ENCODE results near the gene EDN2. TPM values are rescaled to one million over a fixed set of nuclear protein-coding genes. Genes with fewer than 3 reads are reported as not detected.

Gene EDN2
- polyA plus RNA-seq, 1 experiment: 0.19 TPM

GRCh38 chr1:41490911-41491310, 6.4 kb upstream of the EDN2 start:
- ChIA-PET POLR2A (interaction anchor here (0.6 kb wide), 1 partner anchor 33 kb away, joined by 3 read pairs; no protein-coding TSS in a partner anchor), CTCF (interaction anchor here (0.6 to 1.3 kb wide), 2 partner anchors 25 to 165 kb away, joined by 3 read pairs; no protein-coding TSS in a partner anchor)
- no peak overlapping the region for H3K4me3 ChIP-seq (ENCODE audit: low read depth, low read length)
- H3K9me3 ChIP-seq (ENCODE audit: control insufficient read depth, insufficient read depth, low read length): no peaks in the 10 kb centered on the region; the same call in 1 of the 2 replicates
- H3K27ac ChIP-seq (ENCODE audit: low read depth, low read length): no peak overlapping the region
- H3K27me3 ChIP-seq (ENCODE audit: control insufficient read depth, insufficient read depth, low read length): no peaks in the 10 kb centered on the region
- TF ChIP-seq CTCF (IDR thresholded peaks at IDR 0.05; ENCODE audit: low read depth, low read length): no peak
- DNase-seq (ENCODE audit: low read depth, low spot score): no peak

- TF ChIP-seq CTCF (IDR thresholded peaks at IDR 0.05; ENCODE audit: low read depth, low read length): no peak
- no peak overlapping the region for H3K27ac ChIP-seq (ENCODE audit: low read depth, low read length)
- ChIA-PET CTCF (interaction anchor here (1.3 kb wide), 1 partner anchor 26 kb away, joined by 3 read pairs; no protein-coding TSS in a partner anchor), POLR2A (no interaction called here)
- H3K27me3 ChIP-seq (ENCODE audit: control insufficient read depth, insufficient read depth, low read length): no peaks in the 10 kb centered on the region
- H3K9me3 ChIP-seq (ENCODE audit: control insufficient read depth, insufficient read depth, low read length): no peaks in the 10 kb centered on the region; the same call in 1 of the 2 replicates
- DNase-seq (ENCODE audit: low read depth, low spot score): no peak
- H3K4me3 ChIP-seq (ENCODE audit: low read depth, low read length): no peak overlapping the region
Measured at GRCh38 chr1:41489561-41489960, 5.1 kb upstream of the EDN2 start.

GRCh38 chr1:41488040-41488951, 3.8 kb upstream of the EDN2 start:
- TF ChIP-seq CTCF (IDR thresholded peaks at IDR 0.05; ENCODE audit: low read depth, low read length): no peak
- ChIA-PET POLR2A (no interaction called here), CTCF (interaction anchor here (0.6 kb wide), 1 partner anchor 56 kb away, joined by 4 read pairs; no protein-coding TSS in a partner anchor)
- no peak for DNase-seq (ENCODE audit: low read depth, low spot score)
- Histone ChIP-seq H3K27me3 (ENCODE audit: control insufficient read depth, insufficient read depth, low read length) (no peaks in the 10 kb centered on the region), H3K4me3 (ENCODE audit: low read depth, low read length) (no peak overlapping the region), H3K27ac (ENCODE audit: low read depth, low read length) (no peak overlapping the region), H3K9me3 (ENCODE audit: control insufficient read depth, insufficient read depth, low read length) (no peaks in the 10 kb centered on the region; the same call in 1 of the 2 replicates)

- DNase-seq (ENCODE audit: low read depth, low spot score): no peak
- peak overlapping the region; percentile 78 for H3K27ac ChIP-seq (ENCODE audit: low read depth, low read length)
- H3K4me3 ChIP-seq (ENCODE audit: low read depth, low read length): peak overlapping the region; percentile 42
- ChIA-PET CTCF (interaction anchor here (0.6 kb wide), 1 partner anchor 55 kb away, joined by 4 read pairs; no protein-coding TSS in a partner anchor), POLR2A (no interaction called here)
- TF ChIP-seq CTCF (IDR thresholded peaks at IDR 0.05; ENCODE audit: low read depth, low read length): no peak
- no peaks in the 10 kb centered on the region for H3K27me3 ChIP-seq (ENCODE audit: control insufficient read depth, insufficient read depth, low read length)
- no peaks in the 10 kb centered on the region; the same call in 1 of the 2 replicates for H3K9me3 ChIP-seq (ENCODE audit: control insufficient read depth, insufficient read depth, low read length)
Measured at GRCh38 chr1:41487126-41488039, 2.9 kb upstream of the EDN2 start.
